ENCODE results near the gene C3orf70.

DNA sequence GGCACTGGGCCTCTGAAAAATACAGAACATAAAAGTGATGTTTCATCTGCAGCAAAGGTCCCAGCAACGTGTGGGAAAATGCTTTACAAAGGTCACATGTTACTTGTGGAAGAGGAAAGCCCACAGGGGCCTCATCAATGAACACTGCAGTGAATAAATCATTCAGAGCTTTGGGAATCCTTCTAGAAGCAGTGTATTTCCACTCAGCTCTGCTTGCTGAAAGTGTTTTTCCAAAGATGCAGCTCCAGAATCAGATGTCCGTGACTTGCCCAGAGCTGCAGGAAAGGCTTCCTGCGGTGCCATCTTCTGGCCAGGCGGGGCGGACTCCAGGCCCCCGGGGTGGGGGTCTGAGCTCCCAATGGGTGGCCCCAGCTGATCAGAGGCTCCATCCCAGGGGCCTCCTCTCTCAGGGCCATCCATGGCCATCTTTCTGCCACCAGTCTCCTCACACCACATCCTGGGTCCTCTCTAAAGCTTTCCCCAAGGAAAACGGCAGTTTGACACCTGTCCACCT lies 81.5 kb downstream of the C3orf70 start:
- TF ChIP-seq POLR2A (IDR thresholded peaks at IDR 0.05), result no peak
- TF ChIP-seq, protein P1, sequence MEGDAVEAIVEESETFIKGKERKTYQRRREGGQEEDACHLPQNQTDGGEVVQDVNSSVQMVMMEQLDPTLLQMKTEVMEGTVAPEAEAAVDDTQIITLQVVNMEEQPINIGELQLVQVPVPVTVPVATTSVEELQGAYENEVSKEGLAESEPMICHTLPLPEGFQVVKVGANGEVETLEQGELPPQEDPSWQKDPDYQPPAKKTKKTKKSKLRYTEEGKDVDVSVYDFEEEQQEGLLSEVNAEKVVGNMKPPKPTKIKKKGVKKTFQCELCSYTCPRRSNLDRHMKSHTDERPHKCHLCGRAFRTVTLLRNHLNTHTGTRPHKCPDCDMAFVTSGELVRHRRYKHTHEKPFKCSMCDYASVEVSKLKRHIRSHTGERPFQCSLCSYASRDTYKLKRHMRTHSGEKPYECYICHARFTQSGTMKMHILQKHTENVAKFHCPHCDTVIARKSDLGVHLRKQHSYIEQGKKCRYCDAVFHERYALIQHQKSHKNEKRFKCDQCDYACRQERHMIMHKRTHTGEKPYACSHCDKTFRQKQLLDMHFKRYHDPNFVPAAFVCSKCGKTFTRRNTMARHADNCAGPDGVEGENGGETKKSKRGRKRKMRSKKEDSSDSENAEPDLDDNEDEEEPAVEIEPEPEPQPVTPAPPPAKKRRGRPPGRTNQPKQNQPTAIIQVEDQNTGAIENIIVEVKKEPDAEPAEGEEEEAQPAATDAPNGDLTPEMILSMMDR (IDR thresholded peaks at IDR 0.05), result no peak

All from vagina (tissue), 2 donors.